Sigmoid colon (tissue), 4 donors: ENCODE data around the gene CPB1.

Source experiments
- CTCF ChIP-seq, 4 experiments: fragments of 450-650 bp in 3 of 4; fragments of 200-600 bp in 1 of 4; IDR thresholded peaks; one replicate each; pipeline ENCODE4 v1.5.1; 2016 to 2019; ENCODE audit warnings: antibody characterized with exemption in 4 of 4, mild to moderate bottlenecking in 3 of 4, moderate library complexity in 2 of 4
- EP300 ChIP-seq, 4 donors: sonication (generic); formaldehyde crosslinking; IDR thresholded peaks; one replicate each; pipeline ENCODE4 v1.6.1; 2017; ENCODE audit warnings: antibody characterized with exemption in 4 of 4
- POLR2A ChIP-seq, 2 donors: fragments of 450-650 bp; IDR thresholded peaks; one replicate each; pipeline ENCODE4 v1.6.1; 2016; ENCODE audit warnings: antibody characterized with exemption in 2 of 2, mild to moderate bottlenecking in 2 of 2, moderate library complexity in 2 of 2
- POLR2AphosphoS5 ChIP-seq, 4 donors: sonication (generic); formaldehyde crosslinking; IDR thresholded peaks; one replicate each; pipeline ENCODE4 v1.6.1; 2017; ENCODE audit warnings: antibody characterized with exemption in 4 of 4

GRCh38 chr3:148848410-148848809, 20.8 kb downstream of the CPB1 start:
- no peak for TF ChIP-seq CTCF (IDR thresholded peaks at IDR 0.05)
- no peak for TF ChIP-seq POLR2A (IDR thresholded peaks at IDR 0.05)
- no peak for TF ChIP-seq POLR2AphosphoS5 (IDR thresholded peaks at IDR 0.05)
- no peak for TF ChIP-seq EP300 (IDR thresholded peaks at IDR 0.05)
